SK-N-SH (cell line): Measurements from ENCODE around the gene MTA2. TPM values are rescaled to one million over a fixed set of nuclear protein-coding genes. Genes with fewer than 3 reads are reported as not detected.

Experiments
- CTCF ChIA-PET: fragments of 300-600, 350-600 bp; formaldehyde crosslinking; extraction: SDS; loops from one replicate; lab custom pipeline; 2021; lab: Yijun Ruan, JAX
- POLR2A ChIA-PET: fragments of 350-600 bp; sonication (Branson Sonifier 250); formaldehyde crosslinking; extraction: SDS; loops from one replicate; lab custom pipeline; 2020; ENCODE audit warnings: antibody characterized with exemption, inconsistent platforms; lab: Yijun Ruan, JAX
- DNase-seq: peaks from one replicate; pipeline ENCODE4 v3.0.0; 2012
- H2AFZ ChIP-seq: fragments of 200-600 bp; sonication (generic); 2 replicates; pipeline ENCODE4 v1.8.1; 2016; ENCODE audit warnings: antibody characterized with exemption, mild to moderate bottlenecking, low read depth
- H3F3A ChIP-seq: fragments of 200-600 bp; sonication (generic); replicated peaks from 2 replicates; pipeline ENCODE3; 2016; ENCODE audit warnings: antibody characterized with exemption, mild to moderate bottlenecking; ENCODE audit not compliant: insufficient read depth
- H3K27ac ChIP-seq, 2 experiments: fragments of 200-500 bp in 1 of 2; fragments of 200-600 bp in 1 of 2; sonication (Bioruptor generic) in 1 of 2; sonication (generic), shearing (Covaris generic) in 1 of 2; 2 replicates each; pipeline versions ENCODE4 v1.5.1 to v1.6.1; 2014 to 2016; ENCODE audit warnings: low read depth in 2 of 2, inconsistent platforms in 1 of 2, low read length in 1 of 2, mild to moderate bottlenecking in 1 of 2, mixed read lengths in 1 of 2
- H3K27me3 ChIP-seq: fragments of 200-600 bp; sonication (generic), shearing (Covaris generic); 2 replicates; pipeline ENCODE4 v1.6.1; 2016; ENCODE audit warnings: mixed run types; ENCODE audit not compliant: insufficient read depth
- H3K36me3 ChIP-seq, 2 experiments: fragments of 200-500 bp in 1 of 2; fragments of 200-600 bp in 1 of 2; sonication (Bioruptor generic) in 1 of 2; sonication (generic) in 1 of 2; replicated peaks in 1 of 2; 2 replicates each; pipeline versions ENCODE3 to v1.5.1; 2014 to 2016; ENCODE audit warnings: low read length in 1 of 2, mild to moderate bottlenecking in 1 of 2; ENCODE audit not compliant: insufficient read depth in 2 of 2, control insufficient read depth in 1 of 2
- H3K4me1 ChIP-seq, 2 experiments: fragments of 200-500 bp in 1 of 2; fragments of 200-600 bp in 1 of 2; sonication (Bioruptor generic) in 1 of 2; sonication (generic), shearing (Covaris generic) in 1 of 2; 2 replicates each; pipeline versions ENCODE4 v1.5.1 to v1.6.1; 2014 to 2016; ENCODE audit warnings: low read depth in 1 of 2, low read length in 1 of 2, mixed run types in 1 of 2; ENCODE audit not compliant: insufficient read depth in 2 of 2, control insufficient read depth in 1 of 2
- H3K4me2 ChIP-seq: fragments of 200-600 bp; sonication (generic), shearing (Covaris generic); 2 replicates; pipeline ENCODE4 v1.6.1; 2017; ENCODE audit warnings: mixed run types
- H3K4me3 ChIP-seq, 2 experiments: fragments of 200-500 bp in 1 of 2; fragments of 200-600 bp in 1 of 2; sonication (Bioruptor generic) in 1 of 2; sonication (generic), shearing (Covaris generic) in 1 of 2; 2 replicates each; pipeline versions ENCODE4 v1.5.1 to v1.8.1; 2014 to 2016; ENCODE audit warnings: low read depth in 2 of 2, inconsistent platforms in 1 of 2, low read length in 1 of 2, mild to moderate bottlenecking in 1 of 2, mixed read lengths in 1 of 2, moderate library complexity in 1 of 2
- H3K79me2 ChIP-seq: fragments of 200-600 bp; sonication (generic); 2 replicates; pipeline ENCODE4 v1.8.1; 2017; ENCODE audit warnings: mild to moderate bottlenecking; ENCODE audit not compliant: insufficient read depth
- H3K9ac ChIP-seq: fragments of 200-600 bp; sonication (generic); 2 replicates; pipeline ENCODE4 v1.6.1; 2017; ENCODE audit warnings: mixed run types
- H3K9me2 ChIP-seq: fragments of 200-600 bp; sonication (generic); 2 replicates; pipeline ENCODE4 v1.6.1; 2017; ENCODE audit warnings: mixed run types
- H3K9me3 ChIP-seq: fragments of 200-600 bp; sonication (generic); 2 replicates; pipeline ENCODE4 v1.6.1; 2017; ENCODE audit warnings: mixed run types, mild to moderate bottlenecking, moderate library complexity
- H4K20me1 ChIP-seq: fragments of 200-600 bp; sonication (generic); 2 replicates; pipeline ENCODE4 v1.6.1; 2017; ENCODE audit warnings: mild to moderate bottlenecking, mixed run types; ENCODE audit not compliant: insufficient read depth
- FOSL2 ChIP-seq: IDR thresholded peaks from 2 replicates; pipeline ENCODE4 v1.4.0; 2012; ENCODE audit warnings: low read depth, mild to moderate bottlenecking, moderate library complexity, borderline replicate concordance
- MAX ChIP-seq: IDR thresholded peaks from 2 replicates; pipeline ENCODE4 v1.4.0; 2012; ENCODE audit warnings: low read depth
- POLR2AphosphoS5 ChIP-seq: IDR thresholded peaks from 2 replicates; pipeline ENCODE4 v1.6.1; 2012; ENCODE audit warnings: low read depth, low read length
- SMC3 ChIP-seq: IDR thresholded peaks from 2 replicates; pipeline ENCODE4 v1.6.1; 2012; ENCODE audit warnings: low read depth, low read length, improper control_type of control experiment
- TAF1 ChIP-seq: IDR thresholded peaks from 2 replicates; pipeline ENCODE4 v1.6.1; 2012; ENCODE audit warnings: low read depth, mild to moderate bottlenecking, low read length, moderate library complexity, borderline replicate concordance
- TEAD4 ChIP-seq: IDR thresholded peaks from 2 replicates; pipeline ENCODE4 v1.4.0; 2012; ENCODE audit warnings: mild to moderate bottlenecking, borderline replicate concordance; ENCODE audit not compliant: insufficient read depth
- ZBTB33 ChIP-seq: IDR thresholded peaks from 2 replicates; pipeline ENCODE4 v1.4.0; 2012; ENCODE audit warnings: low read depth, borderline replicate concordance
- WGBS: methylation state at CpG from one replicate; pipeline ENCODE4 v1.1.6; 2017; ENCODE audit warnings: low lambda C conversion rate; 5-methylcytosine and 5-hydroxymethylcytosine counted together
- polyA plus RNA-seq, 3 experiments: library from polyadenylated mRNA; depleted of rRNA; stranded (reverse); fragments of >200 nt; gene quantifications; 2 replicates each; pipeline ENCODE4 v1.2.3, GENCODE V29; 2012

MTA2 gene
- polyA plus RNA-seq, 1 of the 3 experiments (the other 2 are of a cell fraction), result 18.4 TPM

- no peaks in the 10 kb centered on the region for H3K9me2 ChIP-seq
- ChIA-PET CTCF (interaction anchor here (1.0 to 2.3 kb wide), 4 partner anchors 123 to 168 kb away, joined by 4 to 12 read pairs (median 7); no protein-coding TSS in a partner anchor), POLR2A (interaction anchor here (1.5 to 2.1 kb wide), 2 partner anchors 26 to 153 kb away, joined by 3 to 9 read pairs; partner anchors contain the start of gene EEF1G)
- peak overlapping the region in 1 of 2 experiments; percentile 98; a peak in 1 of 4 replicates for H3K4me3 ChIP-seq
- H3K27ac ChIP-seq, result peak overlapping the region in 1 of 2 experiments; percentile 50; a peak in 2 of 4 replicates
- H3K4me2 ChIP-seq, result peak overlapping the region; percentile 98
- H3F3A ChIP-seq, result peaks cover 23% of the 10 kb centered on the region
- TF ChIP-seq SMC3 (no peak), FOSL2 (peak; percentile 27; the same call in 1 of the 2 replicates)
- H2AFZ ChIP-seq, result no peak overlapping the region
- no peaks in the 10 kb centered on the region for H3K9me3 ChIP-seq
- peaks cover 65% of the 10 kb centered on the region for H3K79me2 ChIP-seq
- H3K9ac ChIP-seq, result peak overlapping the region; percentile 99; the same call in 1 of the 2 replicates
- no peak for DNase-seq
- WGBS, result 57% methylated on average over 8 of the region's 8 CpGs
- peaks cover 0 to 4% of the 10 kb centered on the region in 2 experiments for H3K36me3 ChIP-seq
- H3K27me3 ChIP-seq, result no peaks in the 10 kb centered on the region
- H4K20me1 ChIP-seq, result peaks cover 27% of the 10 kb centered on the region
- peaks cover 25 to 34% of the 10 kb centered on the region in 2 experiments; a peak in 3 of 4 replicates for H3K4me1 ChIP-seq
Observed at GRCh38 chr11:62547691-62548281, 53.9 kb downstream of the MTA2 start.

GRCh38 chr11:62546929-62547625 is 54.6 kb downstream of the MTA2 start:
- 53% methylated on average over 40 of the region's 40 CpGs for WGBS
- TF ChIP-seq TEAD4 (no peak), MAX (peak; percentile 0; the same call in 1 of the 2 replicates)
- TF ChIP-seq, all 33 proteins: peak for 1
- Histone ChIP-seq H2AFZ (0 out of 2 replicates have a peak overlapping the region, but pooled peaks have one; percentile 46), H4K20me1 (peaks cover 35% of the 10 kb centered on the region), H3F3A (peaks cover 16% of the 10 kb centered on the region), H3K9me2 (no peaks in the 10 kb centered on the region), H3K4me2 (peak overlapping the region; percentile 98), H3K4me3 (peak overlapping the region; percentile 75 to 98), H3K9me3 (no peaks in the 10 kb centered on the region), H3K36me3 (peaks cover 0 to 4% of the 10 kb centered on the region in 2 experiments), H3K79me2 (peaks cover 72% of the 10 kb centered on the region), H3K27me3 (no peaks in the 10 kb centered on the region), H3K9ac (peak overlapping the region; percentile 99; the same call in 1 of the 2 replicates), H3K4me1 (peaks cover 23 to 41% of the 10 kb centered on the region in 2 experiments; a peak in 3 of 4 replicates), H3K27ac (peak overlapping the region in 1 of 2 experiments; percentile 50; a peak in 3 of 4 replicates)
- DNase-seq, result no peak
- ChIA-PET POLR2A (interaction anchor here (0.6 to 2.1 kb wide), 6 partner anchors 8 to 152 kb away, joined by 3 to 9 read pairs (median 3); partner anchors contain the start of gene EEF1G), CTCF (interaction anchor here (0.7 to 2.3 kb wide), 4 partner anchors 13 to 167 kb away, joined by 4 to 12 read pairs (median 7); no protein-coding TSS in a partner anchor)

- POLR2A ChIA-PET, result interaction anchor here (0.6 to 2.1 kb wide), 5 partner anchors 9 to 151 kb away, joined by 3 to 9 read pairs (median 3); partner anchors contain the start of gene EEF1G
- peak within 1 kb of the TSS; percentile 74 to 82 for H3K27ac ChIP-seq
- H2AFZ ChIP-seq, result 0 out of 2 replicates have a peak within 1 kb of the TSS, but pooled peaks have one; percentile 46
- H3K9ac ChIP-seq, result peak within 1 kb of the TSS; percentile 99
- peaks cover 76% of the 10 kb centered on the region for H3K79me2 ChIP-seq
- H3K4me1 ChIP-seq, result peaks cover 23 to 40% of the 10 kb centered on the region in 2 experiments; a peak in 3 of 4 replicates
- peaks cover 16% of the 10 kb centered on the region for H3F3A ChIP-seq
- 0% methylated on average over 2 of the region's 69 CpGs for WGBS
- peak; percentile 87 for DNase-seq
- no peaks in the 10 kb centered on the region for H3K9me2 ChIP-seq
- H3K27me3 ChIP-seq, result no peaks in the 10 kb centered on the region
- H3K4me3 ChIP-seq, result peak within 1 kb of the TSS; percentile 75 to 98
- H3K36me3 ChIP-seq, result peaks cover 0 to 5% of the 10 kb centered on the region in 2 experiments
- no peaks in the 10 kb centered on the region for H3K9me3 ChIP-seq
- H3K4me2 ChIP-seq, result peak within 1 kb of the TSS; percentile 98
- peaks cover 41% of the 10 kb centered on the region for H4K20me1 ChIP-seq
- CTCF ChIA-PET, result interaction anchor here (0.7 to 10.9 kb wide), 6 partner anchors 10 to 166 kb away, joined by 4 to 183 read pairs (median 10); no protein-coding TSS in a partner anchor
- TF ChIP-seq ZBTB33 (no peak), POLR2AphosphoS5 (peak; percentile 93), TAF1 (peak; percentile 80), MAX (peak; percentile 5; the same call in 1 of the 2 replicates)
Observed at GRCh38 chr11:62546244-62546928, 55.3 kb downstream of the MTA2 start, which contains the start of gene AHNAK. Gene AHNAK (minus strand): TSS chr11:62546806. CDS start chr11:62536098, 10,708 bp downstream.
